Loucy (cell line): Measurements from ENCODE around the gene CEPT1.

Experiments
- EZH2phosphoT487 ChIP-seq: fragments of 200-600 bp; IDR thresholded peaks from 2 replicates; pipeline ENCODE4 v1.6.1; 2018; ENCODE audit warnings: antibody characterized with exemption, mild to moderate bottlenecking, moderate library complexity, borderline replicate concordance
- TF ChIP-seq, protein P1 (sequence below): fragments of 200-600 bp; sonication (generic); conservative IDR thresholded peaks from 2 replicates; pipeline ENCODE4 v1.5.1; 2014; ENCODE audit warnings: mild to moderate bottlenecking, antibody characterized with exemption, low read length

DNA sequence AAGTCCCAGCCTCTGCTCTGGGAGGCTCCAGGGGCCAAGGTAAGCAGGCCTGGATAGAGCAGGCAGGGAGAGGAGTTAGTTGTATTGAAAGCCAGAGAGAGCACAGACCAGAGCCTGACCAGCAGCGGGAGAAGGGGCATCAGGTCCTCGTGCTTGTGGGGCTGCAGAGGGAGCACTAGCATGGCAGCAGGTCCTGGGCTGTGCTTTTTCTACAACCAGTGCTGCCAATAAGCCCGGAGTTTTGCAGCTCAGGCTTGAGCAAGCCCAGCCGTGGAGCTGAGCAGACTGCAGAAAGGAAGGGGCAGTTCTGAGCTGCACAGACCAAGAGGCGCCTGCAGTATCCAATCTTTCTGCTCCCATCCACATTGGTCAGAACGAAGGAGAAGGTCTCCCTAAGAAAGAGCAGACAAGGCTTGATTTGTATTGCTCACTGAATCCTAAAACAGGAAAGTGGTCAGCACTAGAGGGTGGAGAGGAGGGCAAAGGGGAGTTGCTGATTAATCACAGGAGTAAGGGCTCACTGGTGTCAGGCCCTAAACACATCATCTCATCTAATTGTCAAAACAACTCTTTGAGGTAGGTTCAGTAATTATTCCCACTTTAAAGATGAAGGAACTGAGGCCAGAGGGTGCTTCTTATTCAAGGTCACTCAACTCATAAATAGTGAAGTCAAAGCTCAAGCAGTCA lies 57.7 kb downstream of the CEPT1 start:
- TF ChIP-seq, protein P1, sequence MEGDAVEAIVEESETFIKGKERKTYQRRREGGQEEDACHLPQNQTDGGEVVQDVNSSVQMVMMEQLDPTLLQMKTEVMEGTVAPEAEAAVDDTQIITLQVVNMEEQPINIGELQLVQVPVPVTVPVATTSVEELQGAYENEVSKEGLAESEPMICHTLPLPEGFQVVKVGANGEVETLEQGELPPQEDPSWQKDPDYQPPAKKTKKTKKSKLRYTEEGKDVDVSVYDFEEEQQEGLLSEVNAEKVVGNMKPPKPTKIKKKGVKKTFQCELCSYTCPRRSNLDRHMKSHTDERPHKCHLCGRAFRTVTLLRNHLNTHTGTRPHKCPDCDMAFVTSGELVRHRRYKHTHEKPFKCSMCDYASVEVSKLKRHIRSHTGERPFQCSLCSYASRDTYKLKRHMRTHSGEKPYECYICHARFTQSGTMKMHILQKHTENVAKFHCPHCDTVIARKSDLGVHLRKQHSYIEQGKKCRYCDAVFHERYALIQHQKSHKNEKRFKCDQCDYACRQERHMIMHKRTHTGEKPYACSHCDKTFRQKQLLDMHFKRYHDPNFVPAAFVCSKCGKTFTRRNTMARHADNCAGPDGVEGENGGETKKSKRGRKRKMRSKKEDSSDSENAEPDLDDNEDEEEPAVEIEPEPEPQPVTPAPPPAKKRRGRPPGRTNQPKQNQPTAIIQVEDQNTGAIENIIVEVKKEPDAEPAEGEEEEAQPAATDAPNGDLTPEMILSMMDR = peak; percentile 93
- no peak for TF ChIP-seq EZH2phosphoT487
